Activated CD8-positive, alpha-beta T cell treated with anti-CD3 and anti-CD28 coated beads for 36 hours (primary cell): Measurements from ENCODE around the gene ALOX12. TPM values are rescaled to one million over a fixed set of nuclear protein-coding genes. Genes with fewer than 3 reads are reported as not detected.
A peak's percentile ranks its signal among the peaks of the same experiment; 100 is the strongest.

Experiments used
- ATAC-seq: fragments of 200-7000 bp; cut with Tn5 transposase; one replicate; pipeline ENCODE4 v1.10.0; 2021; ENCODE audit warnings: mild to moderate bottlenecking, moderate library complexity
- CTCF ChIA-PET: fragments of 350-600 bp; sonication (Branson Sonifier 250); formaldehyde crosslinking; loops from one replicate; lab custom pipeline; 2021; ENCODE audit warnings: antibody characterized with exemption; lab: Charles Lee
- POLR2A ChIA-PET: fragments of 350-600 bp; sonication (Branson Sonifier 250); formaldehyde crosslinking; loops from one replicate; lab custom pipeline; 2021; ENCODE audit warnings: antibody characterized with exemption; lab: Charles Lee
- DNase-seq: peaks from one replicate; pipeline ENCODE4 v3.0.0-alpha.2; 2020
- H3K27ac Mint-ChIP-seq: one replicate; pipeline ENCODE4 v1.8.0; 2021; ENCODE audit warnings: mild to moderate bottlenecking, mixed read lengths
- H3K27me3 Mint-ChIP-seq: one replicate; pipeline ENCODE4 v1.8.0; 2021; ENCODE audit warnings: mixed read lengths
- H3K36me3 Mint-ChIP-seq: one replicate; pipeline ENCODE4 v1.8.0; 2021; ENCODE audit warnings: low read depth, mixed read lengths
- H3K4me1 Mint-ChIP-seq: one replicate; pipeline ENCODE4 v1.8.0; 2021; ENCODE audit warnings: low read depth, mixed read lengths
- H3K4me3 Mint-ChIP-seq: one replicate; pipeline ENCODE4 v1.8.0; 2021; ENCODE audit warnings: mild to moderate bottlenecking, moderate library complexity, mixed read lengths
- H3K9me3 Mint-ChIP-seq: one replicate; pipeline ENCODE4 v1.8.0; 2021; ENCODE audit warnings: mixed read lengths
- CTCF ChIP-seq: fragments of 200-600 bp; IDR thresholded peaks from one replicate; pipeline ENCODE4 v1.8.0; 2022; ENCODE audit warnings: antibody characterized with exemption, mild to moderate bottlenecking
- intact Hi-C: fragments of 100-400 bp; cut with micrococcal nuclease; formaldehyde crosslinking; loops from one replicate; pipeline ENCODE4 v1.10.0; 2022
- total RNA-seq, 2 experiments: library from RNA; stranded (reverse); gene quantifications; one replicate each; pipeline ENCODE4 v1.2.3, GENCODE V29; 2021

The ALOX12 gene
- total RNA-seq, 2 experiments from 2014 or later, result not detected

GRCh38 chr17:7016418-7016817, 20.6 kb downstream of the ALOX12 start:
- no peaks in the 10 kb centered on the region for H3K27me3 Mint-ChIP-seq
- peak overlapping the region; percentile 83 for H3K4me3 Mint-ChIP-seq
- DNase-seq, result peak; percentile 68
- no peak for ATAC-seq
- intact Hi-C loops, result no loop called here
- peaks cover 44% of the 10 kb centered on the region for H3K4me1 Mint-ChIP-seq
- H3K36me3 Mint-ChIP-seq, result peaks cover 37% of the 10 kb centered on the region
- CTCF ChIA-PET, result interaction anchor here (0.9 to 2.9 kb wide), 6 partner anchors 9 to 117 kb away, joined by 4 to 13 read pairs (median 5); no protein-coding TSS in a partner anchor
- POLR2A ChIA-PET, result interaction anchor here (1.8 to 2.5 kb wide), 2 partner anchors 10 to 19 kb away, joined by 7 to 11 read pairs; partner anchors contain the start of gene SLC16A13
- no peaks in the 10 kb centered on the region for H3K9me3 Mint-ChIP-seq
- no peak for TF ChIP-seq CTCF
- peak overlapping the region; percentile 93 for H3K27ac Mint-ChIP-seq

GRCh38 chr17:7016886-7017826, 21.3 kb downstream of the ALOX12 start:
- no peak for TF ChIP-seq CTCF
- no peak for DNase-seq
- Mint-ChIP-seq H3K27ac (peak overlapping the region; percentile 93), H3K4me1 (peaks cover 47% of the 10 kb centered on the region), H3K9me3 (no peaks in the 10 kb centered on the region), H3K4me3 (peak overlapping the region; percentile 83), H3K27me3 (no peaks in the 10 kb centered on the region), H3K36me3 (peaks cover 37% of the 10 kb centered on the region)
- ATAC-seq, result no peak
- intact Hi-C loops, result no loop called here
- POLR2A ChIA-PET, result interaction anchor here (1.3 to 2.5 kb wide), 3 partner anchors 9 to 18 kb away, joined by 3 to 11 read pairs (median 7); partner anchors contain the start of gene SLC16A13
- CTCF ChIA-PET, result interaction anchor here (0.9 to 2.9 kb wide), 7 partner anchors 8 to 116 kb away, joined by 4 to 13 read pairs (median 6); no protein-coding TSS in a partner anchor

GRCh38 chr17:7017827-7018200, 22.0 kb downstream of the ALOX12 start:
- no peaks in the 10 kb centered on the region for H3K9me3 Mint-ChIP-seq
- intact Hi-C loops, result no loop called here
- ATAC-seq (no peak), DNase-seq (peak; percentile 57)
- peak overlapping the region; percentile 93 for H3K27ac Mint-ChIP-seq
- POLR2A ChIA-PET, result interaction anchor here (1.3 to 1.8 kb wide), 2 partner anchors 9 to 12 kb away, joined by 3 to 7 read pairs; no protein-coding TSS in a partner anchor
- peak overlapping the region; percentile 21 for H3K4me3 Mint-ChIP-seq
- peaks cover 35% of the 10 kb centered on the region for H3K36me3 Mint-ChIP-seq
- no peaks in the 10 kb centered on the region for H3K27me3 Mint-ChIP-seq
- CTCF ChIA-PET, result interaction anchor here (1.3 to 2.8 kb wide), 2 partner anchors 27 to 107 kb away, joined by 6 to 8 read pairs; no protein-coding TSS in a partner anchor
- peaks cover 53% of the 10 kb centered on the region for H3K4me1 Mint-ChIP-seq
- no peak for TF ChIP-seq CTCF

GRCh38 chr17:7018331-7018964, 22.6 kb downstream of the ALOX12 start:
- Mint-ChIP-seq H3K4me1 (peaks cover 60% of the 10 kb centered on the region), H3K9me3 (no peaks in the 10 kb centered on the region)
- intact Hi-C loops, result no loop called here

More at GRCh38 chr17:7018331-7018964, 22.6 kb downstream of the ALOX12 start:
- CTCF ChIA-PET, result interaction anchor here (0.6 to 4.1 kb wide), 4 partner anchors 13 to 108 kb away, joined by 4 to 52 read pairs (median 7); no protein-coding TSS in a partner anchor
- Mint-ChIP-seq H3K27ac (peak overlapping the region; percentile 93), H3K4me3 (no peak overlapping the region), H3K36me3 (peaks cover 28% of the 10 kb centered on the region), H3K27me3 (no peaks in the 10 kb centered on the region)
- DNase-seq (no peak), ATAC-seq (no peak)
- POLR2A ChIA-PET, result no interaction called here
- TF ChIP-seq CTCF, result no peak
